Astrocyte (in vitro differentiated cells and primary cell): Measurements from ENCODE around the gene DYNLRB1. TPM values are rescaled to one million over a fixed set of nuclear protein-coding genes. Genes with fewer than 3 reads are reported as not detected.
A peak's percentile ranks its signal among the peaks of the same experiment; 100 is the strongest.

Experiments
- DNase-seq: peaks from one replicate; pipeline ENCODE4 v3.0.0-alpha.2; 2010; ENCODE audit warnings: low read depth
- FAIRE-seq: peaks from 2 replicates; lab custom pipeline; 2011; peaks lifted over from hg19 to GRCh38; lab: Jason Lieb, UNC
- H2AFZ ChIP-seq: 2 replicates; pipeline ENCODE4 v1.6.0; 2012; ENCODE audit warnings: low read depth, low read length, inconsistent platforms
- H3K27ac ChIP-seq: 2 replicates; pipeline ENCODE4 v1.5.1; 2011; ENCODE audit warnings: low read depth, low read length, inconsistent platforms
- H3K27me3 ChIP-seq: 2 replicates; pipeline ENCODE4 v1.6.0; 2011; ENCODE audit warnings: low read length, inconsistent platforms; ENCODE audit not compliant: insufficient read depth
- H3K36me3 ChIP-seq: 2 replicates; pipeline ENCODE4 v1.5.1; 2011; ENCODE audit warnings: low read length, inconsistent platforms; ENCODE audit not compliant: insufficient read depth
- H3K4me1 ChIP-seq: 2 replicates; pipeline ENCODE4 v1.5.1; 2011; ENCODE audit warnings: low read length, inconsistent platforms; ENCODE audit not compliant: insufficient read depth
- H3K4me2 ChIP-seq: 2 replicates; pipeline ENCODE4 v1.6.0; 2012; ENCODE audit warnings: low read length, inconsistent platforms
- H3K4me3 ChIP-seq: 2 replicates; pipeline ENCODE4 v1.5.1; 2011; ENCODE audit warnings: low read depth, mild to moderate bottlenecking, low read length, inconsistent platforms; ENCODE audit not compliant: insufficient read depth
- H3K79me2 ChIP-seq: 2 replicates; pipeline ENCODE4 v1.6.0; 2012; ENCODE audit warnings: mild to moderate bottlenecking, low read length, inconsistent platforms; ENCODE audit not compliant: insufficient read depth
- H3K9ac ChIP-seq: 2 replicates; pipeline ENCODE4 v1.6.0; 2012; ENCODE audit warnings: mild to moderate bottlenecking, low read length, inconsistent platforms
- H3K9me3 ChIP-seq: 2 replicates; pipeline ENCODE4 v1.5.1; 2012; ENCODE audit warnings: low read depth, mild to moderate bottlenecking, low read length, inconsistent platforms; ENCODE audit not compliant: insufficient read depth
- H4K20me1 ChIP-seq: 2 replicates; pipeline ENCODE4 v1.6.0; 2012; ENCODE audit warnings: low read length, inconsistent platforms; ENCODE audit not compliant: insufficient read depth
- H3K27ac Mint-ChIP-seq: one replicate; pipeline ENCODE4 v1.8.0; 2021; ENCODE audit warnings: mild to moderate bottlenecking, mixed read lengths; ENCODE audit not compliant: unreplicated experiment
- H3K27me3 Mint-ChIP-seq: one replicate; pipeline ENCODE4 v1.8.0; 2021; ENCODE audit warnings: low read depth, mixed read lengths; ENCODE audit not compliant: unreplicated experiment
- H3K36me3 Mint-ChIP-seq: one replicate; pipeline ENCODE4 v1.8.0; 2021; ENCODE audit warnings: low read depth, mixed read lengths; ENCODE audit not compliant: unreplicated experiment
- H3K4me1 Mint-ChIP-seq: one replicate; pipeline ENCODE4 v1.8.0; 2021; ENCODE audit warnings: low read depth, mixed read lengths; ENCODE audit not compliant: unreplicated experiment
- H3K4me3 Mint-ChIP-seq: one replicate; pipeline ENCODE4 v1.8.0; 2021; ENCODE audit warnings: mild to moderate bottlenecking, moderate library complexity, mixed read lengths; ENCODE audit not compliant: unreplicated experiment
- H3K9me3 Mint-ChIP-seq: one replicate; pipeline ENCODE4 v1.8.0; 2021; ENCODE audit warnings: mild to moderate bottlenecking, mixed read lengths; ENCODE audit not compliant: unreplicated experiment
- CTCF ChIP-seq: IDR thresholded peaks from 2 replicates; pipeline ENCODE4 v1.5.1; 2011; ENCODE audit warnings: low read depth, mild to moderate bottlenecking, inconsistent platforms, low read length, moderate library complexity; ENCODE audit not compliant: insufficient read depth
- EZH2 ChIP-seq: IDR thresholded peaks from 2 replicates; pipeline ENCODE4 v1.6.1; 2012; ENCODE audit warnings: mild to moderate bottlenecking, low read length, inconsistent platforms; ENCODE audit not compliant: insufficient read depth
- total RNA-seq: library from RNA; stranded (reverse); gene quantifications from 2 replicates; pipeline ENCODE4 v1.2.1, GENCODE V29; 2021

The DYNLRB1 gene
- total RNA-seq, 1 donor from 2014 or later, result 118 TPM

- TF ChIP-seq CTCF, result no peak
- no peak for TF ChIP-seq EZH2
Observed at GRCh38 chr20:34558320-34559218, 42.3 kb downstream of the DYNLRB1 start, which contains the start of gene MAP1LC3A. MAP1LC3A (plus strand) TSS chr20:34558718; CDS start chr20:34558869, 151 bp downstream.

GRCh38 chr20:34559311-34560140, 43.3 kb downstream of the DYNLRB1 start:
- H3K9me3 Mint-ChIP-seq, result no peaks in the 10 kb centered on the region
- TF ChIP-seq EZH2 (no peak), CTCF (no peak)

More at GRCh38 chr20:34558320-34559218, 42.3 kb downstream of the DYNLRB1 start, which contains the start of gene MAP1LC3A:
- Histone ChIP-seq H3K4me1 (peaks cover 5% of the 10 kb centered on the region), H3K9ac (peak within 1 kb of the TSS; percentile 86), H3K9me3 (no peaks in the 10 kb centered on the region), H4K20me1 (peaks cover 8% of the 10 kb centered on the region), H3K36me3 (no peaks in the 10 kb centered on the region), H3K4me2 (peak within 1 kb of the TSS; percentile 92), H3K27me3 (no peaks in the 10 kb centered on the region), H3K27ac (peak within 1 kb of the TSS; percentile 78), H3K79me2 (no peaks in the 10 kb centered on the region), H2AFZ (peak within 1 kb of the TSS; percentile 85), H3K4me3 (peak within 1 kb of the TSS; percentile 78)
- peak; percentile 92 for DNase-seq
- H3K27ac Mint-ChIP-seq, result peak within 1 kb of the TSS; percentile 78
- H3K9me3 Mint-ChIP-seq, result no peaks in the 10 kb centered on the region
- H3K4me1 Mint-ChIP-seq, result peaks cover 3% of the 10 kb centered on the region
- H3K4me3 Mint-ChIP-seq, result peak within 1 kb of the TSS; percentile 84
- no peaks in the 10 kb centered on the region for H3K27me3 Mint-ChIP-seq
- H3K36me3 Mint-ChIP-seq, result no peaks in the 10 kb centered on the region
- no peak for FAIRE-seq

More at GRCh38 chr20:34559311-34560140, 43.3 kb downstream of the DYNLRB1 start:
- H3K4me1 ChIP-seq, result peaks cover 5% of the 10 kb centered on the region
- H3K27me3 ChIP-seq, result no peaks in the 10 kb centered on the region
- peak overlapping the region; percentile 92 for H3K4me2 ChIP-seq
- H3K9ac ChIP-seq, result peak overlapping the region; percentile 86
- H3K27me3 Mint-ChIP-seq, result no peaks in the 10 kb centered on the region
- no peak overlapping the region for H3K27ac ChIP-seq
- FAIRE-seq, result no peak
- no peak overlapping the region for H2AFZ ChIP-seq
- peaks cover 3% of the 10 kb centered on the region for H3K4me1 Mint-ChIP-seq
- H3K9me3 ChIP-seq, result no peaks in the 10 kb centered on the region
- peaks cover 8% of the 10 kb centered on the region for H4K20me1 ChIP-seq
- peak overlapping the region; percentile 77 for H3K4me3 Mint-ChIP-seq
- no peak for DNase-seq
- no peak overlapping the region for H3K27ac Mint-ChIP-seq
- no peaks in the 10 kb centered on the region for H3K79me2 ChIP-seq
- no peaks in the 10 kb centered on the region for H3K36me3 ChIP-seq
- no peak overlapping the region for H3K4me3 ChIP-seq
- no peaks in the 10 kb centered on the region for H3K36me3 Mint-ChIP-seq
